ENCODE measurements around the gene PRAMEF12. TPM values are rescaled to one million over a fixed set of nuclear protein-coding genes. Genes with fewer than 3 reads are reported as not detected.

PRAMEF12 gene
- total RNA-seq, 4 donors from 2014 or later = not detected

- H3K9me3 ChIP-seq = no peaks in the 10 kb centered on the region
- DNase-seq (ENCODE audit: extremely low spot score) = peak; percentile 75
- peaks cover 0 to 4% (median 0%) of the 10 kb centered on the region in 4 donors for H3K27me3 ChIP-seq
- H3K4me3 ChIP-seq = no peak overlapping the region
- 68% methylated on average over 4 of the region's 4 CpGs for WGBS
- H3K27ac ChIP-seq (replicated peaks in 1 of 4) = no peak overlapping the region
- no peak for TF ChIP-seq POLR2A (IDR thresholded peaks at IDR 0.05; ENCODE audit: low read depth)
- no peak for TF ChIP-seq CTCF (IDR thresholded peaks at IDR 0.05)
- TF ChIP-seq EP300 (IDR thresholded peaks at IDR 0.05) = no peak
- no peak for TF ChIP-seq POLR2AphosphoS5 (IDR thresholded peaks at IDR 0.05)
- H3K4me1 ChIP-seq = no peaks in the 10 kb centered on the region
- no peaks in the 10 kb centered on the region for H3K36me3 ChIP-seq
- intact Hi-C loops (cut with DNase I) = no loop called here
Measured at GRCh38 chr1:12798911-12799310, 25.4 kb downstream of the PRAMEF12 start.

GRCh38 chr1:12799730-12800129 lies 26.2 kb downstream of the PRAMEF12 start:
- no peak for TF ChIP-seq POLR2A (IDR thresholded peaks at IDR 0.05; ENCODE audit: low read depth)
- no peak for TF ChIP-seq CTCF (IDR thresholded peaks at IDR 0.05)
- TF ChIP-seq EP300 (IDR thresholded peaks at IDR 0.05) = no peak
- no peak for TF ChIP-seq POLR2AphosphoS5 (IDR thresholded peaks at IDR 0.05)
- intact Hi-C loops (cut with DNase I) = no loop called here
- no peak overlapping the region for H3K4me3 ChIP-seq
- DNase-seq (ENCODE audit: extremely low spot score) = no peak
- 69% methylated on average over 2 of the region's 2 CpGs for WGBS
- H3K27me3 ChIP-seq = peaks cover 0 to 4% (median 0%) of the 10 kb centered on the region in 4 donors
- H3K9me3 ChIP-seq = peaks cover 0 to 4% (median 2%) of the 10 kb centered on the region in 4 donors
- H3K27ac ChIP-seq (replicated peaks in 1 of 4) = no peak overlapping the region
- H3K4me1 ChIP-seq = no peaks in the 10 kb centered on the region
- H3K36me3 ChIP-seq = no peaks in the 10 kb centered on the region

- intact Hi-C loops (cut with DNase I) = no loop called here
- TF ChIP-seq POLR2A (IDR thresholded peaks at IDR 0.05; ENCODE audit: low read depth) (no peak), EP300 (IDR thresholded peaks at IDR 0.05) (no peak), POLR2AphosphoS5 (IDR thresholded peaks at IDR 0.05) (no peak), CTCF (IDR thresholded peaks at IDR 0.05) (no peak)
- DNase-seq (ENCODE audit: extremely low spot score) = no peak
- no peaks in the 10 kb centered on the region for H3K4me1 ChIP-seq
- WGBS = 100% methylated on average over 1 of the region's 1 CpG
- H3K36me3 ChIP-seq = no peaks in the 10 kb centered on the region
- no peak overlapping the region for H3K4me3 ChIP-seq
- no peak overlapping the region for H3K27ac ChIP-seq (replicated peaks in 1 of 4)
- peaks cover 0 to 13% (median under 1%) of the 10 kb centered on the region in 4 donors for H3K9me3 ChIP-seq
- H3K27me3 ChIP-seq = peaks cover 0 to 6% (median 0%) of the 10 kb centered on the region in 4 donors
Measured at GRCh38 chr1:12809933-12810332, 36.4 kb downstream of the PRAMEF12 start.

- no peaks in the 10 kb centered on the region for H3K4me1 ChIP-seq
- no peak overlapping the region for H3K4me3 ChIP-seq
- TF ChIP-seq EP300 (IDR thresholded peaks at IDR 0.05) (no peak), POLR2A (IDR thresholded peaks at IDR 0.05; ENCODE audit: low read depth) (no peak), CTCF (IDR thresholded peaks at IDR 0.05) (no peak), POLR2AphosphoS5 (IDR thresholded peaks at IDR 0.05) (no peak)
- DNase-seq (ENCODE audit: extremely low spot score) = no peak
- H3K36me3 ChIP-seq = no peaks in the 10 kb centered on the region
- peaks cover 0 to 8% (median 0%) of the 10 kb centered on the region in 4 donors for H3K9me3 ChIP-seq
- H3K27ac ChIP-seq (replicated peaks in 1 of 4) = no peak overlapping the region
- intact Hi-C loops (cut with DNase I) = no loop called here
- WGBS = 64% methylated on average over 4 of the region's 5 CpGs
- H3K27me3 ChIP-seq = peaks cover 0 to 6% (median 0%) of the 10 kb centered on the region in 4 donors
Measured at GRCh38 chr1:12810691-12811408, 37.3 kb downstream of the PRAMEF12 start.
